Lung (tissue), 12 donors: ENCODE measurements around the gene AKAP13. TPM values are rescaled to one million over a fixed set of nuclear protein-coding genes. Genes with fewer than 3 reads are reported as not detected.

ENCODE experiments used
- ATAC-seq: fragments of 200-7000 bp; cut with Tn5 transposase; one replicate; pipeline ENCODE4 v1.9.1; 2020; ENCODE audit warnings: moderate number of reproducible peaks; ENCODE audit not compliant: insufficient read depth, low FRiP score
- DNase-seq, 3 donors: peaks; one replicate each; pipeline ENCODE4 v3.0.0-alpha.2; 2013 to 2017
- H3K27ac ChIP-seq, 2 donors: one replicate each; pipeline ENCODE4 v1.5.1; 2013; ENCODE audit warnings: mild to moderate bottlenecking in 2 of 2, moderate library complexity in 2 of 2, control low read depth in 1 of 2, inconsistent platforms in 1 of 2, low read depth in 1 of 2, low read length in 1 of 2
- H3K27me3 ChIP-seq, 3 donors: one replicate each; pipeline ENCODE4 v1.5.1; 2013; ENCODE audit warnings: low read length in 2 of 3; ENCODE audit not compliant: control insufficient read depth in 3 of 3, insufficient read depth in 3 of 3
- H3K36me3 ChIP-seq, 4 donors: one replicate each; pipeline ENCODE4 v1.5.1; 2013; ENCODE audit warnings: low read length in 4 of 4, mild to moderate bottlenecking in 1 of 4, moderate library complexity in 1 of 4; ENCODE audit not compliant: control insufficient read depth in 4 of 4, insufficient read depth in 4 of 4
- H3K4me1 ChIP-seq, 5 donors: one replicate each; pipeline ENCODE4 v1.5.1; 2013; ENCODE audit warnings: low read length in 5 of 5, mild to moderate bottlenecking in 2 of 5, moderate library complexity in 1 of 5; ENCODE audit not compliant: control insufficient read depth in 5 of 5, insufficient read depth in 5 of 5
- H3K4me3 ChIP-seq: one replicate; pipeline ENCODE4 v1.5.1; 2013; ENCODE audit warnings: mild to moderate bottlenecking, control low read depth, moderate library complexity
- H3K9ac ChIP-seq, 2 donors: one replicate each; pipeline ENCODE4 v1.5.1; 2013; ENCODE audit warnings: low read length in 2 of 2, control low read depth in 1 of 2; ENCODE audit not compliant: insufficient read depth in 1 of 2
- H3K9me3 ChIP-seq, 4 donors: one replicate each; pipeline ENCODE4 v1.5.1; 2013; ENCODE audit warnings: low read length in 3 of 4, mild to moderate bottlenecking in 1 of 4, moderate library complexity in 1 of 4; ENCODE audit not compliant: control insufficient read depth in 4 of 4, insufficient read depth in 3 of 4
- WGBS, 2 donors: extraction: QIAGEN DNeasy Blood & Tissue Kit; methylation state at CpG; one replicate each; pipeline ENCODE4 v1.1.7; 2013; 5-methylcytosine and 5-hydroxymethylcytosine counted together
- polyA plus RNA-seq, 2 donors: library from polyadenylated mRNA; stranded (reverse); fragments of 200-250 nt; gene quantifications; one replicate each; pipeline ENCODE4 v1.2.1, GENCODE V29; 2013
- total RNA-seq, 2 donors: library from RNA; depleted of rRNA in 1 of 2; stranded (reverse); fragments of >200 nt in 1 of 2; gene quantifications; one replicate each; pipeline ENCODE4 v1.2.1, GENCODE V29; 2014 to 2021
- TF ChIP-seq, protein P1 (sequence below): IDR thresholded peaks from 2 replicates; pipeline ENCODE4 v1.5.1; 2012; ENCODE audit warnings: mild to moderate bottlenecking; ENCODE audit errors: control extremely low read depth, extremely low read depth
- donor health status: control.
- donor health status: control.
- donor health status: Bipolar disorder and iron deficiency.
- donor health status: healthy.
- donor health status: DM: yes; HTN: yes; CAD: no.

The AKAP13 gene
- total and polyA plus RNA-seq, 4 donors = 102 to 1,115 (median 259) TPM

GRCh38 chr15:85706779-85707518 is 326.5 kb downstream of the AKAP13 start:
- H3K27me3 ChIP-seq = no peaks in the 10 kb centered on the region
- 16 to 18% methylated on average over 5 of the region's 5 CpGs for WGBS, 2 donors
- no peak overlapping the region for H3K4me3 ChIP-seq
- no peaks in the 10 kb centered on the region for H3K9me3 ChIP-seq
- H3K36me3 ChIP-seq = peaks cover 7 to 24% (median 17%) of the 10 kb centered on the region in 4 donors
- peak overlapping the region in 1 of 2 donors; percentile 52 for H3K9ac ChIP-seq
- peaks cover 10 to 50% (median 37%) of the 10 kb centered on the region in 5 donors for H3K4me1 ChIP-seq
- DNase-seq (peak in 2 of 3 donors; percentile 41 to 47), ATAC-seq (peak; percentile 6)
- H3K27ac ChIP-seq = peak overlapping the region; percentile 85 to 89
- TF ChIP-seq, protein P1, sequence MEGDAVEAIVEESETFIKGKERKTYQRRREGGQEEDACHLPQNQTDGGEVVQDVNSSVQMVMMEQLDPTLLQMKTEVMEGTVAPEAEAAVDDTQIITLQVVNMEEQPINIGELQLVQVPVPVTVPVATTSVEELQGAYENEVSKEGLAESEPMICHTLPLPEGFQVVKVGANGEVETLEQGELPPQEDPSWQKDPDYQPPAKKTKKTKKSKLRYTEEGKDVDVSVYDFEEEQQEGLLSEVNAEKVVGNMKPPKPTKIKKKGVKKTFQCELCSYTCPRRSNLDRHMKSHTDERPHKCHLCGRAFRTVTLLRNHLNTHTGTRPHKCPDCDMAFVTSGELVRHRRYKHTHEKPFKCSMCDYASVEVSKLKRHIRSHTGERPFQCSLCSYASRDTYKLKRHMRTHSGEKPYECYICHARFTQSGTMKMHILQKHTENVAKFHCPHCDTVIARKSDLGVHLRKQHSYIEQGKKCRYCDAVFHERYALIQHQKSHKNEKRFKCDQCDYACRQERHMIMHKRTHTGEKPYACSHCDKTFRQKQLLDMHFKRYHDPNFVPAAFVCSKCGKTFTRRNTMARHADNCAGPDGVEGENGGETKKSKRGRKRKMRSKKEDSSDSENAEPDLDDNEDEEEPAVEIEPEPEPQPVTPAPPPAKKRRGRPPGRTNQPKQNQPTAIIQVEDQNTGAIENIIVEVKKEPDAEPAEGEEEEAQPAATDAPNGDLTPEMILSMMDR = no peak

GRCh38 chr15:85707519-85708338 is 327.3 kb downstream of the AKAP13 start:
- TF ChIP-seq, protein P1 = no peak
- Histone ChIP-seq H3K4me1 (peaks cover 10 to 42% (median 31%) of the 10 kb centered on the region in 5 donors), H3K9me3 (no peaks in the 10 kb centered on the region), H3K27ac (peak overlapping the region; percentile 86 to 89), H3K4me3 (no peak overlapping the region), H3K36me3 (peaks cover 7 to 30% (median 18%) of the 10 kb centered on the region in 4 donors), H3K9ac (peak overlapping the region in 1 of 2 donors; percentile 52), H3K27me3 (no peaks in the 10 kb centered on the region)
- DNase-seq (peak; percentile 28 to 73 (median 65)), ATAC-seq (peak; percentile 30)
- 34 to 47% methylated on average over 8 of the region's 8 CpGs for WGBS, 2 donors

DNA sequence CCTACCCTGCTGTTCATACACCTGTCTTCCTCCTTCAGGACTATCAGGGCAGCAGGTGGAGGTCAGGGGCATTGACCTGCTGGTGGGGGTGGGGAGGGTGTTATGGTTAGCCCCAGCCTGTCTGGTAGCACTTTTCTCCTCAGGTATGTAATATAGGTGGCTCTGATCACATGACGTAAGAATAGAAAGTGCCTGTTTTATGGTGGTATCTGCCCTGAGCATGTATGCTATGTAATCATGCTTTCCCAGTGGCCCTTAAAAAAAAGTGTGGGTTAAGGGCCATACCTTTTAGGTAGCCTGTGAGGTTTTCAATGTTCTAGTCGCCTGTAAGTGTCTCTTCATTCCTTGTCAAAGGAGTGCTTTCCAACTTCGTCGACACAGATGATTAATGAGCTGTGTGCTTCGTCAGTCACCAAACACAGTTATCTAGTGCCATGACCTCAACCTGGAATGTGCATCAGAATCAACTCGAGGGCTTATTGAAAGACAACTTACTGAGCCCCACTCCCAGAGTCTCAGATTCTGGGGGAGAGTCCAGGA is 328.1 kb downstream of the AKAP13 start:
- Histone ChIP-seq H3K9me3 (no peaks in the 10 kb centered on the region), H3K4me1 (peaks cover 10 to 41% (median 25%) of the 10 kb centered on the region in 5 donors), H3K9ac (no peak overlapping the region), H3K27ac (peak overlapping the region; percentile 74 to 89), H3K27me3 (no peaks in the 10 kb centered on the region), H3K4me3 (no peak overlapping the region), H3K36me3 (peaks cover 12 to 35% (median 21%) of the 10 kb centered on the region in 4 donors)
- DNase-seq (peak in 1 of 3 donors; percentile 14), ATAC-seq (no peak)
- TF ChIP-seq, protein P1 = no peak
- WGBS, 2 donors = 57 to 79% methylated on average over 6 of the region's 6 CpGs
